Skin epidermis (tissue), 12 donors: ENCODE measurements around the gene ATXN2L.
"Not testable (repeated sequence)": the region's sequence is repeated elsewhere in the genome, so short reads cannot be mapped to it uniquely, and the experiment has no call there.

Experiments used
- H3K27ac ChIP-seq, 21 experiments: fragments of 200-600 bp; sonication (generic) in 11 of 21; one replicate each; pipeline ENCODE4 v1.5.0; 2020; ENCODE audit warnings: mild to moderate bottlenecking in 3 of 21, inconsistent platforms in 2 of 21, moderate library complexity in 2 of 21
- H3K4me3 ChIP-seq, 7 experiments: fragments of 200-600 bp; sonication (generic) in 2 of 7; one replicate each; pipeline ENCODE4 v1.5.0; 2020; ENCODE audit warnings: inconsistent platforms in 2 of 7, mild to moderate bottlenecking in 2 of 7, moderate library complexity in 1 of 7

ATXN2L gene

DNA sequence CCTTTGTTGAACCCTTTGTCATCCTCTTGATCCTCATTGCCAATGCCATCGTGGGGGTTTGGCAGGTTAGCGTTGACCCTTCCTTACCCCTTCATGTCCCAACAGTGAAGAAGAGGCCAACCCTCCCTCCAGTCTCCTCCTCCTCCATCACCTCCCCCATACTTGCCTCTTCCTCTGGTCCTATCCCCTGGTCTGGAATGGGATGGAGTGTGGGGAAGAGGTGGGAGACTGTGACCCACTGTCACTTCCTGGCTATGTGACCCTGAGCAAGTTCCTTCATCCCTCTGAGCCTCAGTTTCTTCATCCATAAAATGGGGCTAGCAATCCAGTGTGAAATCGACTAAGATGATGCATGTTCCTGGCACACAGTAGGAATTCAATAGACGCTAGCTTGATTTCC is 58.2 kb downstream of the ATXN2L start:
- H3K4me3 ChIP-seq = no peak overlapping the region
- no peak overlapping the region for H3K27ac ChIP-seq

DNA sequence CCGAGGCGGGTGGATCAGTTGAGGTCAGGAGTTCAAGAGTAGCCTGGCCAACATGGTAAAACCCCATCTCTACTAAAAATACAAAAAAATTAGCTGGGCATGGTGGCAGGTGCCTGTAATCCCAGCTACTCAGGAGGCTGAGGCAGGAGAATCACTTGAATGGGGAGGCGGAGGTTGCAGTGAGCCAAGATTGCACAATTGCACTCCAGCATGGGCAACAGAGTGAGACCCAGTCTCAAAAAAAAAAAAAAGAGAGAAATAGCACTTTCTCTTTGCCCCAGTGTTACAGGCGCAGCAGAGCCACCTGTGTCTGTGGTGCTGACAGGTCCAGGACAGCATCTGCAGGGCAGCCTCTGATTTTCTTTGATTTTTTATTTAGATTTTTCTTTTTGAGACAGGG is 58.8 kb downstream of the ATXN2L start:
- H3K27ac ChIP-seq, H3K4me3 ChIP-seq: not testable (repeated sequence)

DNA sequence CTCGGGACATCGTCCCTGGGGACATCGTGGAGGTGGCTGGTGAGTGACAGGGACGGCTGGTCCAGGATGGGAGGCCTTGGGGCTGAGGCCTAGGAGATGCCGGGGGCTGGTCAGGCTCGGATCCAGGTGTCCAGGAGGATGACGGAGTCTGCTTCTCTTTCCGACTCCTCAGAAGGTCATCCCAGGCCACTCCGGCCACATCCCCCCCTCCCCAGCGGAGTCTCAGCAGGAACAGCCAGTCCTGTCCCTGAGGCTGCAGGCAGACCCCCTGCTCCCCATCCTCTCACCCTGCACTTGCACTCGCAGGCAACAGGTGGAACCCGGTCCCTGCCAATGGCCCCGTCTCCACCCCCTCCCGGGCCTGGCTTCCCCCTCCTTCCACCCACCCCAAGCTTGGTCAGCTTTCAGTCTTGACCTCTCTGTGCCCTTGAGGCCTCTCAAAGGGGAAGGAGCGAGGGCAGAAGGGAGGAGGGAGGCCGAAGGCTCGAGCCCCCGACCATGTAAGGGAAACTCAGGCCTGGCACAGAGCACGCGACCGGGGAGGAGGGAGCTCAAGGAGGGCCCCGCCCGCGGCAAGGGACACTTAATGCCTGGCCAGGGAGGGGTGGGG is 59.9 kb downstream of the ATXN2L start:
- Histone ChIP-seq H3K27ac (no peak overlapping the region), H3K4me3 (no peak overlapping the region)

DNA sequence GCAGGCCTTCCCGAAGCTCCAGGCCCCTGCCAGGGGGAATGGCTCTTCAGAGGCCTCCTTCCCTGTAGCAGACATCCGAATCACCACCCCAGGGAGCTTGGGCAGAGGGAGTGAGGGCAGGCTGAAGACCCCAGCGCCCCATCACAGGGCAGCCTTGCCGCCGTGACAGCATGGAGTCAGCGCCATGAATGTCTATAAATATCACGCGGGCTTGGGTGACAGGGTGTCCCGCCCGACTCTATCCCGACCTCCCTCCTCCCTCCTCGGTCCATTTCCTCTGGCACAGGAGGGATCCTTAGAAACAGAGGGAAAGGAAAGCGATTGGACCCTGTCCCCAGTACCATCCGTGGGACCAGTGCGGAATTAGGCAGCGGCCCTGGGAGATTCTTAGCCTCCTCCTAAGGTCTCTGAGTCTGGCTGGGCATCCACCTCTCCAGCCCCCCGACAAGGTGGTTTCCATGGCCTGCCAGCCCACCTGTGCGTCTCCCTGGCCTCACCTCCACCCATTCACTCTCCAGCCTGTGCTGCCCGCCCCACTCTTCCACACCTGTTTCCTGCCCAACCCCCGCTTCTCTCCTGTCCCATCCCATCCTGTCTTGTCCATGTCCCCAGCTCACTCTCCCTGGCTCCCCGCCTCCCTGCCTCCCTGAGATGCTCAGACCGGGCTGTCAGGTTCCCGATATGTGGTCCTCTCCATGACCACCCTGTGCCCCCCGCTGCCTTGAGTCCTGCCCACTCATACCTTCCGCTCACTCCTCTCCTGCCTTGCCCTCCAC is 60.6 kb downstream of the ATXN2L start:
- H3K4me3 ChIP-seq = no peak overlapping the region
- H3K27ac ChIP-seq = no peak overlapping the region

DNA sequence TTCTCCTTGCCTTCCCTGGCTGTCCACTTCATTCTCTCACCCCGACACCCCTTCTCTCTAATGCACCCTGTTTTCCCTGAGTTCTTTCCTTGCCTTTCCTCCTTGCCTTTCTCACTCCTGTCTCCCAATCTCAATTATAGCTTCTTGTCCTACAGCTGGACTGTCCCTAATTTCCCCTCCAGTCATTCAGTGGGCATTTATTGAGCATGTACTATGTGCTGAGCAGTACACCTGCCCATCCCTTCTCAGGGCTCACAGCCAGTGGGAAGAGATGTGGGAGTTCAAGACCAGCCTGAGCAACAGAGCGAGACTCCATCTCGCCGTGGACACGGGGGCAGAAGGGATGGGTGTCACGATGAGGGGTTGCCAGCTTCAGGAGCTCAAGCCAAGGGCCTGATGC is 61.2 kb downstream of the ATXN2L start:
- Histone ChIP-seq H3K27ac (no peak overlapping the region), H3K4me3 (no peak overlapping the region)
